ENCODE data around the gene TK2.

DNA sequence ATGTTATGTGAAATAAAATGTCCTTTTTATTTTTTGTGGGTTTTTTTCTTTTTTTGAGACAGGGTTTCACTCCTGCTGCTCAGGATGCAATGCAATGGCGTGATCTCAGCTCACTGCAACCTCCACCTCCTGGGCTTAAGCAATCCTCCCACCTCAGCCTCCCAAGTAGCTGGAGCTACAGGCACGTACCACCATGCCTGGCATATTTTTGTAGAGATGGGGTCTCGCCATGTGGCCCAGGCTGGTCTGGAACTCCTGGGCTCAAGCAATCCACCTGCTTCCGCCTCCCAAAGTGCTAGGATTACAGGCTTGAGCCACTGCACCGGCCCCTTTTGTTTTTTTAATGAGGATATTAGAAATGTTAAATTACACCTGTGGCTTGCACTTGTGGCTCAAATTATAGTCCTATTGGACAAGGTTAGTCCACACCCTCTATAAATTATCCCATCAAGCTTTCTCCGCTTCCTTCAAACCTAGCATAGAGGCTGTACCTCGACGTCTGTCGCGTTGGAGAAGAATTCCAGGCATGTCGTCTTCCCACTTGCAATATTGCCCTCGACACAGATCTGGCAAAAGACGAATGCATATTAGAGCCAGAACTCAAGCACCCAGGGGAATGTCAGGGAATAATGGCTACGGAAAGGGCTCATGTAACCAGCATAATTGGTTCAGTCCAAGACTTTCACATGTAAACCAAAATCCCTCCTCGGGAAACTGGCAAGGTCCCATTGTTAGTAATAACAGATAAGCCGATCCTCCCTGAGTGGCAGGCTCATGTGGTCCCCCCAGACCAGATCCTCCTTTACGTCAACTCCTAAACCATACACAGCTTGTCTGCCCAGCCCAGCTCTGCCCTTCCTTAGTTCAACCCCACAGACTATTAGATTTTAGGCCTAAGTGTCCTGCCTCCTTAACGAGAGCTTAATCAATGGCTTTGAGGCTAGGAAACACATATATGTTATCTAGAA lies 8.2 kb downstream of the TK2 start:
- TF ChIP-seq CTCF (IDR thresholded peaks at IDR 0.05) (no peak), POLR2AphosphoS5 (IDR thresholded peaks at IDR 0.05) (no peak), POLR2A (IDR thresholded peaks at IDR 0.05) (no peak)

All from breast epithelium (tissue), 3 donors.